Tibial nerve (tissue), 4 donors: ENCODE data around the gene MED17. TPM values are rescaled to one million over a fixed set of nuclear protein-coding genes. Genes with fewer than 3 reads are reported as not detected.

Source experiments
- DNase-seq, 2 donors: peaks; one replicate each; pipeline ENCODE4 v3.0.0-alpha.2; 2019; ENCODE audit warnings: low spot score in 2 of 2
- H3K27ac ChIP-seq, 4 donors: fragments of 200-600 bp; sonication (generic) in 3 of 4; one replicate each; pipeline ENCODE4 v1.5.1; 2017 to 2019; ENCODE audit warnings: mild to moderate bottlenecking in 1 of 4
- H3K27me3 ChIP-seq, 2 donors: fragments of 200-600 bp; sonication (generic) in 1 of 2; one replicate each; pipeline versions ENCODE4 v1.5.1 to v1.6.0; 2017 to 2019
- H3K36me3 ChIP-seq, 3 donors: fragments of 200-600 bp; sonication (generic); one replicate each; pipeline ENCODE4 v1.5.1; 2018 to 2019
- H3K4me1 ChIP-seq, 4 donors: fragments of 200-600 bp; sonication (generic) in 3 of 4; one replicate each; pipeline ENCODE4 v1.5.1; 2017 to 2019
- H3K4me3 ChIP-seq, 4 donors: fragments of 200-600 bp; sonication (generic) in 3 of 4; one replicate each; pipeline ENCODE4 v1.5.1; 2017 to 2019; ENCODE audit warnings: mild to moderate bottlenecking in 1 of 4, moderate library complexity in 1 of 4
- H3K9me3 ChIP-seq, 4 donors: fragments of 200-600 bp; sonication (generic) in 3 of 4; one replicate each; pipeline ENCODE4 v1.5.1; 2017 to 2019
- EP300 ChIP-seq, 2 donors: sonication (generic); formaldehyde crosslinking; IDR thresholded peaks; one replicate each; pipeline ENCODE4 v1.6.1; 2017; ENCODE audit warnings: antibody characterized with exemption in 2 of 2, mild to moderate bottlenecking in 1 of 2
- POLR2A ChIP-seq, 2 donors: fragments of 450-650 bp; IDR thresholded peaks; one replicate each; pipeline ENCODE4 v1.6.1; 2017; ENCODE audit warnings: antibody characterized with exemption in 2 of 2, mild to moderate bottlenecking in 2 of 2, moderate library complexity in 2 of 2
- WGBS, 2 donors: methylation state at CpG; one replicate each; pipeline ENCODE4 v1.1.5; 2018; 5-methylcytosine and 5-hydroxymethylcytosine counted together
- total RNA-seq, 4 donors: library from RNA; depleted of rRNA; stranded (reverse); fragments of >200 nt; gene quantifications; one replicate each; pipeline ENCODE4 v1.1.0, GENCODE V29; 2016
- TF ChIP-seq, protein P1 (sequence below), 5 experiments: fragments of 200-600 bp in 3 of 5; fragments of 450-650 bp in 2 of 5; sonication (generic) in 3 of 5; IDR thresholded peaks; one replicate each; pipeline ENCODE4 v1.5.1; 2016 to 2019; ENCODE audit warnings: antibody characterized with exemption in 5 of 5, mild to moderate bottlenecking in 3 of 5, moderate library complexity in 2 of 5

MED17 gene
- total RNA-seq, 4 donors from 2014 or later, result 18.6 to 40.8 (median 37.2) TPM

GRCh38 chr11:93819966-93820695 lies 36.0 kb downstream of the MED17 start:
- Histone ChIP-seq H3K36me3 (peaks cover 0 to 27% (median 0%) of the 10 kb centered on the region in 3 donors), H3K4me1 (no peaks in the 10 kb centered on the region), H3K4me3 (no peak overlapping the region), H3K27me3 (no peaks in the 10 kb centered on the region), H3K27ac (no peak overlapping the region), H3K9me3 (no peaks in the 10 kb centered on the region)
- TF ChIP-seq, protein P1, sequence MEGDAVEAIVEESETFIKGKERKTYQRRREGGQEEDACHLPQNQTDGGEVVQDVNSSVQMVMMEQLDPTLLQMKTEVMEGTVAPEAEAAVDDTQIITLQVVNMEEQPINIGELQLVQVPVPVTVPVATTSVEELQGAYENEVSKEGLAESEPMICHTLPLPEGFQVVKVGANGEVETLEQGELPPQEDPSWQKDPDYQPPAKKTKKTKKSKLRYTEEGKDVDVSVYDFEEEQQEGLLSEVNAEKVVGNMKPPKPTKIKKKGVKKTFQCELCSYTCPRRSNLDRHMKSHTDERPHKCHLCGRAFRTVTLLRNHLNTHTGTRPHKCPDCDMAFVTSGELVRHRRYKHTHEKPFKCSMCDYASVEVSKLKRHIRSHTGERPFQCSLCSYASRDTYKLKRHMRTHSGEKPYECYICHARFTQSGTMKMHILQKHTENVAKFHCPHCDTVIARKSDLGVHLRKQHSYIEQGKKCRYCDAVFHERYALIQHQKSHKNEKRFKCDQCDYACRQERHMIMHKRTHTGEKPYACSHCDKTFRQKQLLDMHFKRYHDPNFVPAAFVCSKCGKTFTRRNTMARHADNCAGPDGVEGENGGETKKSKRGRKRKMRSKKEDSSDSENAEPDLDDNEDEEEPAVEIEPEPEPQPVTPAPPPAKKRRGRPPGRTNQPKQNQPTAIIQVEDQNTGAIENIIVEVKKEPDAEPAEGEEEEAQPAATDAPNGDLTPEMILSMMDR (IDR thresholded peaks at IDR 0.05), result no peak
- no peak for TF ChIP-seq POLR2A (IDR thresholded peaks at IDR 0.05)
- TF ChIP-seq EP300 (IDR thresholded peaks at IDR 0.05), result no peak
- WGBS, 2 donors, result 80% methylated on average over 8 of the region's 8 CpGs
- DNase-seq, result no peak

DNA sequence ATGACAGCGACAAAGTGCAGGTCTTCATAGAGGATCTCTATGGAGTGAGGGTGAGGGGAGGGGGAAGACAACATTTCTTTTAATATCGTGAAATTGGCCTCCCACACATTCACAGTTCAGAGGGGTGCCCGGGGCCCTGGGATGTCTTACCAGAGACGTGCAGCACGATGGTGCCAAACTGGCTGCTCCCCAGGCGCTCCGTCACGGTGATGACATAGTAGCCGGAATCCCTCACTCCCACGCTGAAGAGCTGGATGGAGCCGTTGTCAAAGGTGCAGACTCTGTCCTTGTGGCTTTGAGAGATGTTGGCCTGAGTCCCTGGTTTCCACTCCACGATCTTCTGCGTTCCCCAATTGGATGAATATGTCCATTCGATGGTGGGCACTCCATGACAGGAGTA lies 36.8 kb downstream of the MED17 start:
- H3K9me3 ChIP-seq, result no peaks in the 10 kb centered on the region
- no peaks in the 10 kb centered on the region for H3K4me1 ChIP-seq
- no peak overlapping the region for H3K4me3 ChIP-seq
- H3K36me3 ChIP-seq, result peaks cover 0 to 20% (median 0%) of the 10 kb centered on the region in 3 donors
- no peak for DNase-seq
- TF ChIP-seq, protein P1 (IDR thresholded peaks at IDR 0.05), result no peak
- TF ChIP-seq EP300 (IDR thresholded peaks at IDR 0.05), result no peak
- no peak for TF ChIP-seq POLR2A (IDR thresholded peaks at IDR 0.05)
- H3K27me3 ChIP-seq, result no peaks in the 10 kb centered on the region
- 96% methylated on average over 13 to 14 of the region's 14 CpGs for WGBS, 2 donors
- no peak overlapping the region for H3K27ac ChIP-seq

DNA sequence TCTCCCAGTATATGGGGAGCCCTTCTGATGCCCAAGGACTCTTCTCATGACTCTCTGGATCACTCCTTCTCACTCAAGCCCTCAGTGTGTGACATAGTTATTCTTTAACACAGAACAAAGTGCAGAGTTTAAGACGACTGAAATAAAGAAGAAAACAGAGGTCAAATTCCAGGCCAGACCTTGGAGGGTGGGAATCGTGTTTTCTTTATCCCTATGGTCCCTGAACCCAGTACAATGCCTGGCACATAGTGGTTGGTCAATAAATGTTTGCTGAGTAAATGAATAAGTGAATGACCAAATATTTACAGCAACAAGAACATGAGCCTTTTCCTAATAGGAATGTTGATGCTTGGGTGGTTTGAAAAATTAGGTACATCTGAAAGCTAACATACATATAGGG lies 37.5 kb downstream of the MED17 start:
- no peak overlapping the region for H3K4me3 ChIP-seq
- no peaks in the 10 kb centered on the region for H3K27me3 ChIP-seq
- H3K9me3 ChIP-seq, result no peaks in the 10 kb centered on the region
- TF ChIP-seq, protein P1 (IDR thresholded peaks at IDR 0.05), result no peak
- TF ChIP-seq POLR2A (IDR thresholded peaks at IDR 0.05), result no peak
- TF ChIP-seq EP300 (IDR thresholded peaks at IDR 0.05), result no peak
- no peak overlapping the region for H3K27ac ChIP-seq
- peaks cover 0 to 16% (median 0%) of the 10 kb centered on the region in 3 donors for H3K36me3 ChIP-seq
- no peaks in the 10 kb centered on the region for H3K4me1 ChIP-seq
- DNase-seq, result no peak
- WGBS, 2 donors, result 25 to 33% methylated on average over 2 of the region's 2 CpGs

GRCh38 chr11:93822359-93822758 lies 38.3 kb downstream of the MED17 start:
- no peaks in the 10 kb centered on the region for H3K27me3 ChIP-seq
- no peak for DNase-seq
- peaks cover 0 to 13% (median 0%) of the 10 kb centered on the region in 3 donors for H3K36me3 ChIP-seq
- no peak for TF ChIP-seq EP300 (IDR thresholded peaks at IDR 0.05)
- no peak for TF ChIP-seq POLR2A (IDR thresholded peaks at IDR 0.05)
- TF ChIP-seq, protein P1 (IDR thresholded peaks at IDR 0.05), result no peak
- H3K4me3 ChIP-seq, result no peak overlapping the region
- no peaks in the 10 kb centered on the region for H3K9me3 ChIP-seq
- no peak overlapping the region for H3K27ac ChIP-seq
- no peaks in the 10 kb centered on the region for H3K4me1 ChIP-seq
- 83 to 86% methylated on average over 5 of the region's 5 CpGs for WGBS, 2 donors

DNA sequence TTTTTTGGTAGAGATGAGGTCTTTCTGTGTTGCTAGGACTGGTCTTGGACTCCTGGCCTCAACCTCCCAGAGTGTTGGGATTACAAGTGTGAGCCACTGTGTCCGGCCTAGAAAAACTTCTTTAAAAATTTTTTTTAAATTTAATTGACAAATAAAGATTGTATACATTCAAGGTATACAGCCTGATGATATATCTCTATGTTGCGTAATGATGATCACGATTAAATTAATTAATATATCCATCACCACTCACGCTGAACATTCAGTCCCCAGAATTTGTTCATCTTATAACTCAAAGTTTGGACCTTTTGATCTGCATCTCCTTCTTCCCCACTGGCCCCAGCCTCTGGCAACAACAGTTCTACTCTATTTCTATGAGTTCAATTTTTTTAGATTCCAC lies 39.1 kb downstream of the MED17 start:
- Histone ChIP-seq H3K9me3 (no peaks in the 10 kb centered on the region), H3K4me3 (no peak overlapping the region), H3K27me3 (no peaks in the 10 kb centered on the region), H3K27ac (no peak overlapping the region), H3K4me1 (no peaks in the 10 kb centered on the region), H3K36me3 (peaks cover 0 to 9% (median 0%) of the 10 kb centered on the region in 3 donors)
- no peak for DNase-seq
- WGBS, 2 donors, result 92 to 97% methylated on average over 4 of the region's 4 CpGs
- TF ChIP-seq EP300 (IDR thresholded peaks at IDR 0.05) (no peak), POLR2A (IDR thresholded peaks at IDR 0.05) (no peak)
- TF ChIP-seq, protein P1 (IDR thresholded peaks at IDR 0.05), result no peak
